ENCODE results near the gene PCDHA4.
"Not testable (repeated sequence)": the region's sequence is repeated elsewhere in the genome, so short reads cannot be mapped to it uniquely, and the experiment has no call there.

The PCDHA4 gene

GRCh38 chr5:140806834-140807775, at the start of gene PCDHA4:
PCDHA4 (plus strand) TSS chr5:140807068.
- DNase-seq (ENCODE audit: low read depth) = no peak

DNA sequence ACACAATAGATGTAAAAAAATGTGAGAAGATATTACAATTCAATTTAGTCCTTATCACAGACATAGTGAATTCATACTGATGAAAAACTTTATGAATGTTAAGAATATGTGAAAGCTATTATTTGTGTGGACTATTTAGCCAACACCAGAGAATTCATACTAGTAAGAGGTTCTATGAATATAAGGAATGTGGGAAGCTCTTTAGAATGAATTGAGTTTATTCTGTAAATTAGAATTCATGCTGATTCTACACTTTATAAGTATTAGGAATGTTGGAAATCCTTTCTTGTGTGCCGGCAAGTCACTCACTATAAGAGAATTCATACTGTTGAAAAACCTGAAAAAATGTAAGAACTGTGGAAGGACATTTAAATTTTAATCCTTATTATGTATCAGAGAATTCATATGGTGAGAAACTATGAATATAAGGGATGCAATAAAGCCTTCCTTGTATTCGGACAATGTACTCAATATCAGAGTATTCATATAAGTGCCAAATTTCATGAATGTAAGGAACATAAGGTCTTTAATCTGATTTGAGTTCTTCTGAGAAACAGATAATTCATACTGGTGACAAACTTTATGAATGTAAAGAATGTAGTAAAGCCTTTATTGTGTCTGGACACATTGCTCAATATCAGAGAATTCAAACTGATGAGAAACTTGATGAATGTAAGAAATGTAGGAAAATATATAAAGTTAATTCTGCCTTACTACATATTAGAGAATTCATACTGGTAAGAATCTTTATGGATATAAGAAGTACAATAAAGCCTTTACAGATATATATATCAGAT, 42.5 kb upstream of the PCDHA4 start:
- no peak for DNase-seq (ENCODE audit: low read depth)

- DNase-seq (ENCODE audit: low read depth) = no peak
Observed at GRCh38 chr5:140767444-140767843, 39.4 kb upstream of the PCDHA4 start.

DNA sequence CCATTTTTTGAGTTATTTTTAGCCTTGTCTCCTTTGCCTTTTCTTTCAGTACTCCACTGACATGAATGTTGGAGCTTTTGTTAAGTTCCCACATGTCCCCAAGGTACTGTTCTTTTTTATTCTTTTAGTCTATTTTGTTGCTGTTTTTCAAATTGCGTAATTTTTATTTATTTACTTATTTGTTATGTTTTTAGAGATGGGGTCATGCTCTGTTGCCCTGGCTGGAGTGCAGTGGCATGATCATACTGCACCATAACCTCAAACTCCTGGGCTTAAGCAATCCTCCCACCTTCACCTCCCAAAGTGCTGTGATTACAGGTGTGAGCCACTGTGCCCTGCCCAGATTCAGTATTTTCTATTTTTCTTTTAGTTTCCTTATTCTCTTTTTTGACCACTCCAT, 26.4 kb upstream of the PCDHA4 start:
- no peak for DNase-seq (ENCODE audit: low read depth)

- no peak for DNase-seq (ENCODE audit: low read depth)
Observed at GRCh38 chr5:140785905-140786686, 20.8 kb upstream of the PCDHA4 start, which contains the start of gene PCDHA1. PCDHA1 (plus strand) TSS chr5:140786140.

GRCh38 chr5:140787422-140787821, 19.4 kb upstream of the PCDHA4 start:
- DNase-seq (ENCODE audit: low read depth) = not testable (repeated sequence)

DNA sequence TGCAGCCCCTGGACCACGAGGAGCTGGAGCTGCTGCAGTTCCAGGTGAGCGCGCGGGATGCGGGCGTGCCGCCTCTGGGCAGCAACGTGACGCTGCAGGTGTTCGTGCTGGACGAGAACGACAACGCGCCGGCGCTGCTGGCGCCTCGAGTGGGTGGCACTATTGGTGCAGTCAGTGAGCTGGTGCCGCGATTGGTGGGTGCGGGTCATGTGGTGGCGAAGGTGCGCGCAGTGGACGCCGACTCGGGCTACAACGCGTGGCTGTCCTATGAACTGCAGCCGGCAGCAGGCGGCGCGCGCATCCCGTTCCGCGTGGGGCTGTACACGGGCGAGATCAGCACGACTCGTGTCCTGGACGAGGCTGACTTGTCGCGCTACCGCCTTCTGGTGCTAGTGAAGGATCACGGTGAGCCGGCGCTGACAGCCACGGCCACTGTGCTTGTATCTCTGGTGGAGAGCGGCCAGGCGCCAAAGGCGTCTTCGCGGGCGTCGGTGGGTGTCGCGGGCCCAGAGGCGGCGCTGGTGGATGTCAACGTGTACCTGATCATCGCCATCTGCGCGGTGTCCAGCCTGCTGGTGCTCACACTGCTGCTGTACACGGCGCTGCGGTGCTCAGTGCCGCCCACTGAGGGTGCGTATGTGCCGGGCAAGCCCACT, 18.9 kb upstream of the PCDHA4 start:
- DNase-seq (ENCODE audit: low read depth) = not testable (repeated sequence)

DNA sequence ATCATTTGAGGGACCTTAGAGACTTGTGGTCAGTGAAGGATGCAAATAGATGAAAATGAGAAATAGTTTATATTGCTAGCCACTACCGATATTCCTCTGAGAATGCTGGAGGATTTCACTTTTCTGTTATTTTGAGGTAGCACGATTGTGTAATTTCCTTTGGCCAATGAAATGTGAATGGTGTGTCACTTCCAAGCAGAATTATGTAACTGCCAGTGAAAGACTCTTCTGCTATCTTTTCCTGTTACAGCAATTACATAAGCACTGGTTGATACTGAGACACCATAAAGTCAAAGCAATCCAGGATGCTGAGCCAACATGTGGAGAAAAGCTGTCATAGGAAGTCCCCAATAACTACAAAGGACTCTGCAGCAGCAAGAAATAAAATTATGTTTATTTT, 15.8 kb upstream of the PCDHA4 start:
- DNase-seq (ENCODE audit: low read depth) = no peak

- no peak for DNase-seq (ENCODE audit: low read depth)
Observed at GRCh38 chr5:140794595-140795258, 12.1 kb upstream of the PCDHA4 start, which contains the start of gene PCDHA2. PCDHA2 (plus strand) TSS chr5:140794852.

DNA sequence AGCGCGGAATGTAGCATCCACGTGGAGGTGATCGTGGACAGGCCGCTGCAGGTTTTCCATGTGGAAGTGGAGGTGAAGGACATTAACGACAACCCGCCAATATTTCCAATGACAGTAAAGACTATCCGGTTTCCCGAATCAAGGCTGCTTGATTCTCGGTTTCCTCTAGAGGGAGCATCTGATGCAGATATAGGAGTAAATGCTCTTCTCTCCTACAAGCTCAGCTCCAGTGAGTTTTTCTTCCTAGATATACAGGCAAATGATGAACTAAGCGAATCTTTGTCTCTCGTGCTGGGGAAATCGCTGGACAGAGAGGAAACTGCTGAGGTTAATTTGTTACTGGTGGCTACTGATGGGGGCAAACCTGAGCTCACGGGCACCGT, 11.6 kb upstream of the PCDHA4 start:
- no peak for DNase-seq (ENCODE audit: low read depth)

DNA sequence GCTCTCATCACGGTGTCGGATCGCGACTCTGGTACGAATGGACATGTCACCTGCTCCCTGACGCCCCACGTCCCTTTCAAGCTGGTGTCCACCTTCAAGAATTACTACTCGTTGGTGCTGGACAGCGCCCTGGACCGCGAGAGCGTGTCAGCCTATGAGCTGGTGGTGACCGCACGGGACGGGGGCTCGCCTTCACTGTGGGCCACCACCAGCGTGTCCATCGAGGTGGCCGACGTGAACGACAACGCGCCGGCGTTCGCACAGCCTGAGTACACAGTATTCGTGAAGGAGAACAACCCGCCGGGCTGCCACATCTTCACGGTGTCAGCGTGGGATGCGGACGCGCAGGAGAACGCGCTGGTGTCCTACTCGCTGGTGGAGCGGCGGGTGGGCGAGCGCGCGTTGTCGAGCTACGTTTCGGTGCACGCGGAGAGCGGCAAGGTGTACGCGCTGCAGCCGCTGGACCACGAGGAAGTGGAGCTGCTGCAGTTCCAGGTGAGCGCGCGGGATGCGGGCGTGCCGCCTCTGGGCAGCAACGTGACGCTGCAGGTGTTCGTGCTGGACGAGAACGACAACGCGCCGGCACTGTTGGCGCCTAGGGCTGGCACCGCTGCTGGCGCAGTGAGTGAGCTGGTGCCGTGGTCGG, 10.7 kb upstream of the PCDHA4 start:
- DNase-seq (ENCODE audit: low read depth) = not testable (repeated sequence)

GRCh38 chr5:140796718-140797095, 10.2 kb upstream of the PCDHA4 start:
- DNase-seq (ENCODE audit: low read depth) = no peak

DNA sequence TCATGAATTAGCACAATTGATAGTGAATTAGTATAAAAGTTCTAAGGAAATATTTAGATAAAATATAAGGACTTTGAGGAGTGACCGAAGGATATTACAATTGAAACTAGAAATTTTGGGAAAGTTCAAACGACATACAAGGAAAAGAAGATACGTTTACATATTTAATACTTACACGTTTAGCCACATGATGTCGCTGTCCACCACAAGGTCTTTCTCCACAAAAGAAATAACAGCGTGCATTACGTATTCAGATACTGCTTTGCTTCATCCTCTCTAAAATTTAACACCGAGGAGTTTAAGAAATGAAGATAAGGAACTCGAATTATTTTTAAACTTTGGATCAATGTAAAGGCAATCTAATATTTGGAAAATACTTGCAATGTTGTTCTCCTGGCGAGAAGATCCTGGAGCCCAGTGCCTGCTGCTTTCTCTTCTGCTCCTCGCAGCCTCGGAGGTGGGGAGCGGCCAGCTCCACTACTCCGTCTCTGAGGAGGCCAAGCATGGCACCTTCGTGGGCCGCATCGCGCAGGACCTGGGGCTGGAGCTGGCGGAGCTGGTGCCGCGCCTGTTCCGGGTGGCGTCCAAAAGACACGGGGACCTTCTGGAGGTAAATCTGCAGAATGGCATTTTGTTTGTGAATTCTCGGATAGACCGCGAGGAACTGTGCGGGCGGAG, 5.9 kb upstream of the PCDHA4 start, which contains the start of gene PCDHA3:
Gene PCDHA3 (plus strand): TSS at position 242 of the 678 bp plus-strand sequence.
- no peak for DNase-seq (ENCODE audit: low read depth)

- DNase-seq (ENCODE audit: low read depth) = no peak
Observed at GRCh38 chr5:140801494-140801841, 5.4 kb upstream of the PCDHA4 start.

DNA sequence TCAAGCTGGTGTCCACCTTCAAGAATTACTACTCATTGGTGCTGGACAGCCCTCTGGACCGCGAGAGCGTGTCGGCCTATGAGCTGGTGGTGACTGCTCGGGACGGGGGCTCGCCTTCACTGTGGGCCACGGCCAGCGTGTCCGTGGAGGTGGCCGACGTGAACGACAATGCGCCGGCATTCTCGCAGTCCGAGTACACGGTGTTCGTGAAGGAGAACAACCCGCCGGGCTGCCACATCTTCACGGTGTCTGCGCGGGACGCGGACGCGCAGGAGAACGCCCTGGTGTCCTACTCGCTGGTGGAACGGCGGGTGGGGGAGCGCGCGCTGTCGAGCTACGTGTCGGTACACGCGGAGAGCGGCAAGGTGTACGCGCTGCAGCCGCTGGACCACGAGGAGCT, 4.5 kb upstream of the PCDHA4 start:
- DNase-seq (ENCODE audit: low read depth) = not testable (repeated sequence)

- DNase-seq (ENCODE audit: low read depth) = no peak
Observed at GRCh38 chr5:140802781-140803271, 4.0 kb upstream of the PCDHA4 start.

DNA sequence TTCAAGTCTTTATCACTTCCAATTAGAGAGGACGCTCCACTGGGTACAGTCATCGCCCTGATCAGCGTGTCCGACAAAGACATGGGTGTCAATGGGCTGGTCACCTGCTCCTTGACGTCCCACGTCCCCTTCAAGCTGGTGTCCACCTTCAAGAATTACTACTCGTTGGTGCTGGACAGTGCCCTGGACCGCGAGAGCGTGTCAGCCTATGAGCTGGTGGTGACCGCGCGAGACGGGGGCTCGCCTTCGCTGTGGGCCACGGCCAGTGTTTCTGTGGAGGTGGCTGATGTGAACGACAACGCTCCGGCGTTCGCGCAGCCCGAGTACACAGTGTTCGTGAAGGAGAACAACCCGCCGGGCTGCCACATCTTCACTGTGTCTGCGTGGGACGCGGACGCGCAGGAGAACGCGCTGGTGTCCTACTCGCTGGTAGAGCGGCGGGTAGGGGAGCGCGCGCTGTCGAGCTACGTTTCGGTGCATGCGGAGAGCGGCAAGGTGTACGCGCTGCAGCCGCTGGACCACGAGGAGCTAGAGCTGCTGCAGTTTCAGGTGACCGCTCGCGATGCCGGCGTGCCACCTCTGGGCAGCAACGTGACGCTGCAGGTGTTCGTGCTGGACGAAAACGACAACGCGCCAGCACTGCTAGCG, 1.5 kb downstream of the PCDHA4 start:
- DNase-seq (ENCODE audit: low read depth) = not testable (repeated sequence)

DNA sequence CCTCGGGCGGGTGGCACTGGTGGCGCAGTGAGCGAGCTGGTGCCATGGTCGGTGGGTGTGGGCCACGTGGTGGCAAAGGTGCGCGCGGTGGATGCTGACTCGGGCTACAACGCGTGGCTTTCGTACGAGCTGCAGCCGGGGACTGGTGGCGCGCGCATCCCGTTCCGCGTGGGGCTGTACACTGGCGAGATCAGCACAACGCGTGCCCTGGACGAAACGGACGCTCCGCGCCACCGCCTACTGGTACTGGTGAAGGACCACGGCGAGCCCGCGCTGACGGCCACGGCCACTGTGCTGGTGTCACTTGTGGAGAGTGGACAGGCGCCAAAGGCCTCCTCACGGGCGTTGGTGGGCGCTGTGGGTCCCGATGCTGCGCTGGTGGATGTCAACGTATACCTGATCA, 2.0 kb downstream of the PCDHA4 start:
- DNase-seq (ENCODE audit: low read depth) = no peak

Data from stimulated activated CD8-positive, alpha-beta memory T cell treated with anti-CD3 and anti-CD28 coated beads, Interleukin-7, amount 100 ng/mL, for 24 hours (primary cell).